C4-2B (cell line): ENCODE results near the gene IFNGR2.

Experiments
- ZFX ChIP-seq: fragments of 450-650 bp; IDR thresholded peaks from 2 replicates; pipeline ENCODE4 v1.6.1; 2017
- TF ChIP-seq, protein P1 (sequence below): fragments of 450-650 bp; conservative IDR thresholded peaks from 2 replicates; pipeline ENCODE4 v1.5.1; 2017; ENCODE audit warnings: mild to moderate bottlenecking

DNA sequence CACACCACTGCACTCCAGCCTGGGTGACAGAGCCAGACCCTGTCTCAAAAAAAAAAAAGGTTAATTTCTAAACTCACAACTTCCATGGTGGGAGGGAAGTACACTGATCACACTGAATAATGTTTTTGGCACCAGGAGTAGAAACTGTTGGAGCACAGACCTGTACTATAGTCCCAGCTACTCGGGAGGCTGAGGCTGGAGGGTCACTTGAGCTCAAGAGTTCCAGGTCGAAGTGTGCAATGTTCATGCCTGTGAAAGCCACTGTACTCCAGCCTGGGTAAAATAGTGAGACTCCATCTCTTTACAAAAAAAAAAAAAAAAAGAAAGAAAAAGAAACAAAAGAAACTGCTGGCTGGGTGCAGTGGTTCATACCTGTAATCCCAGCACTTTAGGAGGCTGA lies 41.3 kb downstream of the IFNGR2 start:
- TF ChIP-seq, protein P1, sequence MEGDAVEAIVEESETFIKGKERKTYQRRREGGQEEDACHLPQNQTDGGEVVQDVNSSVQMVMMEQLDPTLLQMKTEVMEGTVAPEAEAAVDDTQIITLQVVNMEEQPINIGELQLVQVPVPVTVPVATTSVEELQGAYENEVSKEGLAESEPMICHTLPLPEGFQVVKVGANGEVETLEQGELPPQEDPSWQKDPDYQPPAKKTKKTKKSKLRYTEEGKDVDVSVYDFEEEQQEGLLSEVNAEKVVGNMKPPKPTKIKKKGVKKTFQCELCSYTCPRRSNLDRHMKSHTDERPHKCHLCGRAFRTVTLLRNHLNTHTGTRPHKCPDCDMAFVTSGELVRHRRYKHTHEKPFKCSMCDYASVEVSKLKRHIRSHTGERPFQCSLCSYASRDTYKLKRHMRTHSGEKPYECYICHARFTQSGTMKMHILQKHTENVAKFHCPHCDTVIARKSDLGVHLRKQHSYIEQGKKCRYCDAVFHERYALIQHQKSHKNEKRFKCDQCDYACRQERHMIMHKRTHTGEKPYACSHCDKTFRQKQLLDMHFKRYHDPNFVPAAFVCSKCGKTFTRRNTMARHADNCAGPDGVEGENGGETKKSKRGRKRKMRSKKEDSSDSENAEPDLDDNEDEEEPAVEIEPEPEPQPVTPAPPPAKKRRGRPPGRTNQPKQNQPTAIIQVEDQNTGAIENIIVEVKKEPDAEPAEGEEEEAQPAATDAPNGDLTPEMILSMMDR: no peak
- no peak for TF ChIP-seq ZFX
